SU-DHL-6 (cell line): ENCODE results near the gene ATP8A2.

Experiments
- EZH2phosphoT487 ChIP-seq: fragments of 200-600 bp; sonication (generic), shearing (Covaris generic); conservative IDR thresholded peaks from 2 replicates; pipeline ENCODE4 v1.6.1; 2018; ENCODE audit warnings: mild to moderate bottlenecking, antibody characterized with exemption, low read length, moderate library complexity, mixed read lengths
- TF ChIP-seq, protein P1 (sequence below): fragments of 200-600 bp; sonication (generic); IDR thresholded peaks from one replicate; pipeline ENCODE4 v1.5.1; 2017; ENCODE audit warnings: antibody characterized with exemption, mild to moderate bottlenecking, low read length, moderate library complexity; ENCODE audit not compliant: insufficient read depth, poor library complexity, severe bottlenecking

DNA sequence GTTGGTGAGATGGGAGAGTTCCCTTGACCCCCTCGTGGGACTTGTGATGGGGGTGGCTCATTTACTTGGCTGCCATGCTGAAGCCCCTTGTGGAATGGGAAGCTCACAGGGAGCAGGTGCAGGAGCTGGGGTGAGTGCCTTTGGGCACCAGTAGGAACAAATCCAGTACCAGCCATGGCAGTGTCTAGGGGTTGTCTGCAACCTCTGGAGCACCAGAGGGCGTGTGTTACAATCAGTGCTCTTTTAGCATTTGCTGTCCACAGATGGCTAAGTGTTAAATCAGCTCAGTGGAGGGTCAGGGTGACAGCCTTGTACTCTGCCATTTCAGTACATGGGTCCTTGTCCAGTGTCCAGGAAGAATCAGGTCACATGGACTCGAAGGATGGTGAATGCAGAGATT lies 75.6 kb downstream of the ATP8A2 start:
- TF ChIP-seq EZH2phosphoT487 = no peak
- TF ChIP-seq, protein P1, sequence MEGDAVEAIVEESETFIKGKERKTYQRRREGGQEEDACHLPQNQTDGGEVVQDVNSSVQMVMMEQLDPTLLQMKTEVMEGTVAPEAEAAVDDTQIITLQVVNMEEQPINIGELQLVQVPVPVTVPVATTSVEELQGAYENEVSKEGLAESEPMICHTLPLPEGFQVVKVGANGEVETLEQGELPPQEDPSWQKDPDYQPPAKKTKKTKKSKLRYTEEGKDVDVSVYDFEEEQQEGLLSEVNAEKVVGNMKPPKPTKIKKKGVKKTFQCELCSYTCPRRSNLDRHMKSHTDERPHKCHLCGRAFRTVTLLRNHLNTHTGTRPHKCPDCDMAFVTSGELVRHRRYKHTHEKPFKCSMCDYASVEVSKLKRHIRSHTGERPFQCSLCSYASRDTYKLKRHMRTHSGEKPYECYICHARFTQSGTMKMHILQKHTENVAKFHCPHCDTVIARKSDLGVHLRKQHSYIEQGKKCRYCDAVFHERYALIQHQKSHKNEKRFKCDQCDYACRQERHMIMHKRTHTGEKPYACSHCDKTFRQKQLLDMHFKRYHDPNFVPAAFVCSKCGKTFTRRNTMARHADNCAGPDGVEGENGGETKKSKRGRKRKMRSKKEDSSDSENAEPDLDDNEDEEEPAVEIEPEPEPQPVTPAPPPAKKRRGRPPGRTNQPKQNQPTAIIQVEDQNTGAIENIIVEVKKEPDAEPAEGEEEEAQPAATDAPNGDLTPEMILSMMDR = no peak
